GM19023 (cell line): ENCODE measurements around the gene AGPAT2.

Experiments
- ATAC-seq: cut with Tn5 transposase; IDR thresholded peaks from one replicate; pipeline ENCODE4 v1.9.1; 2021; ENCODE audit warnings: mild to moderate bottlenecking, moderate library complexity; ENCODE audit not compliant: unreplicated experiment

The AGPAT2 gene

GRCh38 chr9:136703276-136703860 lies 16.1 kb upstream of the AGPAT2 start:
- no peak for ATAC-seq

DNA sequence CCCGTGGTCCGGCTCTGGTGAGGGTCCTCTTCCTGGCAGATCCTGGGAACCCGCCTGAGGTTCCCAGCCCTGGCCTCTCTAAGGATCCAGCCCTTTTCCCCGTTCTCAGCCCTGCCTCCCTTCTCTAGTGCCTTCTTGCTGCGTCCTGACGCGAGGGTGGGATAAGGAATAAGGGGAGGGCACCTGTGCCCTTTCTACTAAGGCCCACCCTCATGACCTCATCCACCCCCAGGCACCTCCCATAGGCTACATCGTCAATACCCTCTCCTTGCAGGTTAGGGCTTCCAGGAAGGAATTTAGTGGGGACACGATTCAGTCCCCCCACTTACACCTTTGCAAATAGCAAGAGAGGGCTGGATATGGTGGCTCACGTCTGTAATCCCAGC lies 14.4 kb upstream of the AGPAT2 start:
- no peak for ATAC-seq

- peak; percentile 61 for ATAC-seq
Observed at GRCh38 chr9:136700959-136701667, 13.9 kb upstream of the AGPAT2 start.

DNA sequence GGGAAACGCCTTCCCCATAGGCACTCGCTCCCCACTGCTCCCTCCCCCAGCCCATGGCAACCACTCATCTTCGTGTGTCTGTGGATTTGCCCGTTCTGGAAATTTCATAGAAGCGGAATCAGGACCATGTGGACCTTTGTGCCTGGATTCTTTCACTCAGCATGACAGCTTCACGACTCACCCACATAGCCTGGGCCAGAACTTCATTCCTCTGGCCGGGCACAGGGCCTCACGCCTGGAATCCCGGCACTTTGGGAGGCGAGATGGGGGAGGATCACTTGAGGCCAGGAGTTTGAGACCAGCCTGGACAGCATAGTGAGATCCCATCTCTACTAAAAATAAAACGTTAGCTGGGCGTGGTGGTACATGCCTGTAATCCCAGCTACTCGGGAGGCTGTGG lies 13.0 kb upstream of the AGPAT2 start:
- ATAC-seq: no peak

GRCh38 chr9:136698635-136699246 lies 11.5 kb upstream of the AGPAT2 start:
- ATAC-seq: no peak

GRCh38 chr9:136697821-136698526 lies 10.7 kb upstream of the AGPAT2 start:
- ATAC-seq: no peak

GRCh38 chr9:136697146-136697820 lies 10.0 kb upstream of the AGPAT2 start:
- no peak for ATAC-seq

- no peak for ATAC-seq
Observed at GRCh38 chr9:136696502-136696901, 9.2 kb upstream of the AGPAT2 start.

DNA sequence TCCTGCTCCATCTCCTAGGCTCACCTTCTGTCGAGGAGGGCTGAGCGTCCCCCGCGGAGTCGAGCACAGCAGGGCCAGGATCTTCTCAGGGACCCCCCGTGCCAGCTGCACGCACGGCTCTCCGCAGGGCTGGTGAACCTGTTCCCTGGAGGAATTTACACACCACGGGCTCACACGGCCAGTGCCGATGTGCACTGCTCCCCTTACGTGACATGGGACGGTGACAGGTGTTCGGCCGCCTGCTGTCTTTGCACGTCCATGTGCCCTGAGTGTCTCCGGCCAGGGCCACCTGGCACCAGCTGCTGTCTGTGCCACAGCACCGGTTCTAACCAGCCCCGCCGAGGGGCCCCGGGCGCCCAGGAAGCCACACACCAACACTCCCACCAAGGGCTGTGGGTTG lies 8.7 kb upstream of the AGPAT2 start:
- ATAC-seq: no peak

- no peak for ATAC-seq
Observed at GRCh38 chr9:136695435-136695895, 8.2 kb upstream of the AGPAT2 start.

DNA sequence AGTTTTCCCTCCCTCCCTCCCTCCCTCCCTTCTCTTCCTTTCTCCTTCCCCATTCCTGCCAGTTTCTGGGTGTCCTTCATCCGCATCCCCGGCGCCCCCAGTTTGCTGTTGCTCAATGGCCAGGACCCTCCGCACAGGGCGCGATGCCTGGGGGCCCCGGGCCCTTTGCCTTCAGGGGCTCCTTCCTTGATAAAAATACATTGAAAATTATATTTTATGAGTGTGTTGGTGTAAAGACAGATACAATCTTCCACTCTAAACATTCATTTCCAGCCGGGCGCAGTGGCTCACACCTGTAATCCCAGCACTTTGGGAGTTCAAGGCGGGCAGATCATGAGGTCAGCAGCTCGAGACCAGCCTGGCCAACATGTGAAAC lies 7.6 kb upstream of the AGPAT2 start:
- ATAC-seq: no peak

DNA sequence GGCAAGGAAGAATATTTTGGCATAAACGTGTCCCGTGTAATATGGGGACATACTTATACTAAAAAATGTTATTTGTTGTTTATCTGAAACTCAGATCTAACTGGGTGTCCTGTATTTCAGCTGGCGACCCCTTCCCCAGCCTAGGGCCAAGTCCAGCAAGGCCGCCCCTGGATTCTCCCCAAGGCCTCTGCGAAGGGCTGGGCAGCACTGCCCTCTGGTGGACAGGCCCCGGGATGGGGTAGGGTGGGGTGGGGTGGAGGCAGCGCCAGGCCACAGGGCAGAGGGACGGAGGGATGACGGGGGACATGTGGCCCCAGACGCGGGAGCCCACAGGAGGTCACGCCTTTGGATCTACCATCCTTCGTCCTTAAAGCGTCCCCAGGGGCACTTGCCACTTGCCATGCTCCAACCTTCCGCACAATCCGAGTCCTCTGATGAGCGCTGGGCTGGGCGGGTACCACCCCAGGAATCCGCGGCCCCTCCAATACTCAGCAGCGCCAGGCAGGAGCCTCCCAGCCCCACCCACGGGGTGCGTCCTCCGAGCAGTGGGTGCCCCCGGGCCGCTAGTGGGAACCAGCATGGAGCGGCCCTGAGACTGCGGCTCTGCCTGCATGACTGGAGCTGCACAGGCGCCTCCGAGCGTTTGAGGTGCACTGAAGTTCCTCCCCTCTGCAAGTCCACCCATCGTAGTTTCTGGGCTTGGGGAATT lies 7.1 kb upstream of the AGPAT2 start:
- ATAC-seq: no peak

DNA sequence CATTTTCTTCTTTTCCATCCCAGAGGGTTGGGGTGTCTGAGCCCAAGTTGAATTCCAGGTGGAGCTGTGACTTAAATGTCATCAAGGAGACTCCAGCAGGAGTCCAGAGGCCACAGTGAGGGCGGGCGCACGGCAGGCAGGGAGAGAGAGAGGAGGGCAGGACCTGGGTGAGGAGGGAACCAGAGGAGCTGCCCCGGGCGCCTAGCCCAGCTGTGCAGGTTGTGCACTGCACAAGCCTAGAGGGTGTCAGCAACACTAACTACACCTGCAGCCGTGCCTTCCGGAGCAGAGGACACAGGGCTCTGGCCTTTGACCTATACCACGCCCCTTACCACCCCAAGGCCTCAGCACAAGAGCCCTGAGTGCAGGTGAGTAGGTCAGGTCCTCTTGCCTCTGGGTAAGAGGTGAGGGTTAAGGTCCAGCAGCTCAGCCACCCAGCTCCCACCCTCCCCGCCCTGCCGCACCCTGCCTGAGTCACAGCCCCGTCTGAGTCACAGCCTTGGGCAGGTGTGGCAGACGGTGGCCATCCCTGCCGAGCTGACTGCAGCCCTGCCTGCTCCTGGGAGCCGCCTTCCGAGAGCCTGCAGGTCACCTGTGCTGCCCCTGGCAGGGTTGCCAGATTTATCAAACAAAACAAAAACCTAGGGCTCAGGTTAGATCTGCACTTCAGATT lies 6.4 kb upstream of the AGPAT2 start:
- ATAC-seq: no peak

DNA sequence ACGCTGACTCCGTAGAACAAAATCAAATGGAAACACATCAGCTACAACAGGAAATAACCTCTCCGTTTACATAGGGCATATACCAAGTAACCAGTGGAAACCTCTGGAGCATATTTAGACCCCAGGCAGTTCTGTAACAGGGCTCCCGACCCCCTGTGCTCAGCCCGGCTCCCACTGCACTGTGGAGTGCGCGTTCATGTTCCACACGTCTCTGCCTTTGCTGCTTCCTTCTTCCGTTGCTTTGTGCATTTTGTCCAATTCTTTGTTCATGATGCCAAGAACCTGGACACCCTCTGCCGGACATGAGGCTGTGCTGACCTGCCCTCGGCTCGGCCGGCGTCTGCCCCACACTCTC lies 5.9 kb upstream of the AGPAT2 start:
- ATAC-seq: no peak

DNA sequence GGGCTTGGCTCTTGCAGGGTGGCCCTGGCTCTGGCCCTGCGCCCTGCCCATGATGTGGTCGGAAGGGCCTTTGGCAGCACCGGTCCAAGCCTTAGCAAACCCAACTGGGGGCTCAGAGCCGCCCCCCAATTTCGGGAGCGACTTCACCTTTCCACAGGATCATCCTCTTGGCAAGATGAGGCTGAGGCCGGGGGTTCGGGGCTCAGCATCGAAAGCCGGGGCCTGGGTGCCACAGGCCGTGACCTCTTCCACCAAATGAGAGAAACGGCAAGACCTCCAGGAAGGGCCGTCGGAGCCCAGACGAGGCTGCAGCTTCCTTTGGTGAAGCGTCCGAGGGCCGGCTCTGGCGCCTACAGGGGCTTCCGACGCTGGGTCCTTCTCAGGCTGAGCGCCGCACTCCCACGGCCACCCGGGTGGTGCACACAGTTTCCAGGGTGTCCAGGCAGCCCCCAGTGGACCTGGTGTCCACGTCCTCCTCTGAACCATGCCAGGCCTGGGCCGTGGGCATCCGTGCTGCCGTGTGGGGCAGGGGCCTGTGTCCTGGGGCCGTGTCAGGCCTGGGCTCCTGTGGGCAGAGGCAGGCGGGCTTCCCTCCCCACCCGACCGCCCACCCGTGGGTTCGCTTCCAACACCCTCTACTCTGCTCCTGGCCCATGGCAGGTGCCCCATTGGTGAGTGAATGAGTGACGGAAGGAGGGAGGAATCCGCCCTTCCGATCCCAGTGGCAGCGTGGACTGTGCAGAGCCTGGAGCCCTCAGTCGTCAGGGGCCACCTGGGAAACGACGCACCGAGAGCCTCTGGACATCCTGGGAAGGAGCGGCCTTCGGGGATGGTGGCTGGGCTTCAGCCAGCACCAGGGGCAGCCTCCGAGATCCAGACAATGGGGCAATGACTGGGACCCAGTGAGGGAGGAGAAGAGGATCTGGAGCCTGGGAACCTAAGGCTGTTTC lies 5.2 kb upstream of the AGPAT2 start:
- no peak for ATAC-seq

DNA sequence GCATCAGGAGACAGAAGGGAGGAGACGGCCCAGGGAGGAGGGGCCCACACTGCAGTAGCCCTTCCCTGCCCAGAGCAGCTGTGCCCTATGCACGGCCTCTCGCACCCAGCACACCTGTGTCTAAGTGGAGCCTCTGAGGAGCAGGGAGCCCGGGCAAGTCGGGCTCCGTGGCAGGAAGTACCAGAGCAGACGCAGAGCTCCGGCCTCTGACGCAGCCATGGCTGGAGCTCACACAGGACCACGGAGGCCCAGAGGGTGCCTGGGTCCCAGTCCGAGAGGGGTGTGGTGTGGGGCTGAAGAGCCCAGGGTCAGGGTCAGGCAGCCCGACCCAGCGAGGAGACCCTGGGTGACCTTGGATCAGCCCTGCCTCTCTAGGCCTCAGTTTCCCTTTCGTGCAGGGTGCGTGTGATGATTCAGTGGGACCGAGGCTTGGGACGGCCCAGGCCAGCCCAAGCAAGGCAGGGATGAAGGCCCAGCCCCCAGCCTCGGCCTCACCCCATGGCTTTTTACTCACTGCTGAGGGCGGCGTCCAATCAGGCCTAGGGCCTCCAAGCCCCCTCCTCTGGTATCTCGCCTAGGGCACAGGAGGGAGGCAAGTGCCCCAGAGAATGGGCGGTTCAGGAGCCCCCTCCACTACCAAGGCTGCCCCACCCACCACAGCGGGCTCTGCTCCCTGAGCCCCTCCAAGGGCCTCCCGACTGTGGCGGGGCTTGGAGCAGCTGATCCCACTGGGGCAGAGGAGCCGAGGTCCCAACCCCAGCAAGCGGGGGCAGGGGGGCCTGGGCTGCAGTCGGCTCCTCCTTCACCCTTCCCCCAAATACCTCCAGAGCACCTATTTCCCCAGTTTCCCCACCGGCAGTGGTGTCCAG lies 4.3 kb upstream of the AGPAT2 start:
- no peak for ATAC-seq

DNA sequence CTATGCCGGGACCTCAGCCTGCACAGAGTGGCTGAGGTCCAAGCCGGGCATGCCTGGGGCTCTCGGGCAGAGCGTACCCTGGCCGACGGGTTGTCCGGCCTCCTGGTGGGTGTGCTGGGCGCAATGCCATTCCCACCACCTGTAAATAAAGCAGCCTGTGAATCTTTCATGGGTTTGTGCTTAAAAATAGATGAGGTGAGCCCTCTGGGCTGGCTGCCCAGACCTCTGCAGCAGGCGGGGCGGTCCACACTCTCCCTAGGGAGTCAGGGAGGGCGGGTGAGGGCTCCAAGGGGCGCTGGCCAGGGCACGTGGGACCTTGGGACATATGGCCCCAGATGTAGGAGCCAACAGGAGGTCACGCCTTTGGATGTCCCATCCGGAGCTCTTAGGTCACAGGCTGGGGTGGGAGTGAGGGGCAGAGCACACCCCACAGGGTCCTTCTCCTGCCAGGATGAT lies 3.6 kb upstream of the AGPAT2 start:
- no peak for ATAC-seq
